D341Med (cell line): Measurements from ENCODE around the gene RFT1.
"Not testable (repeated sequence)": the region's sequence is repeated elsewhere in the genome, so short reads cannot be mapped to it uniquely, and the experiment has no call there.

Experiments
- DNase-seq: peaks from one replicate; pipeline ENCODE4 v3.0.0; 2012; ENCODE audit warnings: low spot score

Gene RFT1

DNA sequence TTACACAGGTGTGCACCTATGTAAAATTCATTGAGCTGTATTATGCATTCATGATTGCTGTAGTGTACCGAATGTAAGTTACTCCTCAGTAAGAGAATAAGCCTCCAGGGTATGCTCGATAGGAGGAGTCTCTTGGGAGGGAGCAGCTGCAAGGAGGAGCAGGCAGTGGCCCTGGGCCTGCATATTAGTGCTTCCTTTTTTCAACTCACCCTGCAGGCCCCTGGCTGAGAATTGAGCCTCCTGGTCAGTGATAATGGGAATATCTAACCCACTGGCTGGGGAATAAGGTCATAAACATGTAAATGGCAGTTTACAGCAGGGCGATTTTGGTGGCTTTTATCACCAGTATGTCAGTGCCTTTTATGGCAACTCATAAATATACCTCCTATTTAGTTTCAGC lies 62.7 kb downstream of the RFT1 start:
- no peak for DNase-seq

GRCh38 chr3:53065841-53066480 lies 64.3 kb downstream of the RFT1 start:
- peak; percentile 25 for DNase-seq

- DNase-seq = no peak
Measured at GRCh38 chr3:53062905-53063304, 67.3 kb downstream of the RFT1 start.

DNA sequence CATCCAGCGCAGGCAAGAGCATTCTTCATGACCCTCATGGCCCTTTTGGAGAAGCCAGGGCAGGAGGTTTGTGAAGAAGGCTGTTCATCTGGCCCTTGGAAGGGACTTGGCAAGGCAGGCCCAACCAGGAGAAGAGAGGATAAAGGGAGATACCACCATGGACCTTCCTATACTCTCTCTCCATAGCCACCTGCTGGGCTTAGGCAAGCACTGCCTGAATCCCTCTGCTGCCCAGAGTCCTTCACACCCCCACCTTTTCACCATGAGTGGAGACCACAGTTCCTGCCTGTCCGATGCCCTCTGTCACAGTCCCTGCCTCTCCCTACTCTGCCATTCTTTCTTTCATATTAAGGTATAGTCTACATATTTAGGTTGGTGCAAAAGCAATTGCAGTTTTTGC lies 73.8 kb downstream of the RFT1 start:
- DNase-seq = peak; percentile 61

DNA sequence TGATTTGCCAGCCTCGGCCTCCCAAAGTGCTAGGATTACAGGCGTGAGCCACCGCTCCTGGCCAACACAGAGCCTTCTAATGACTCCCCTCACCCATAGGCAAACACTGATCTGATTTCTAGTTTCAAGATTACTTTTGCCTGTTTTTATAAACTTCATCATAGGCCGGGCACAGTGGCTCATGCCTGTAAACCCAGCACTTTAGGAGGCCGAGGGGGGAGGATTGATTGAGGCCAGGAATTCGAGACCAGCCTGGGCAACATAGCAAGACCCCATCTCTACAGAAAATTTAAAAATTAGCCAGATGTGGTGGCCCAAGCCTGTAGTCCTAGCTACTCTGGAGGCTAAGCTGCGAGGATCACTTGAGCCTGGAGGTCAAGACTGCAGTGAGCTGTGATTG lies 76.0 kb downstream of the RFT1 start:
- DNase-seq = not testable (repeated sequence)

GRCh38 chr3:53051929-53052328 lies 78.3 kb downstream of the RFT1 start:
- no peak for DNase-seq

DNA sequence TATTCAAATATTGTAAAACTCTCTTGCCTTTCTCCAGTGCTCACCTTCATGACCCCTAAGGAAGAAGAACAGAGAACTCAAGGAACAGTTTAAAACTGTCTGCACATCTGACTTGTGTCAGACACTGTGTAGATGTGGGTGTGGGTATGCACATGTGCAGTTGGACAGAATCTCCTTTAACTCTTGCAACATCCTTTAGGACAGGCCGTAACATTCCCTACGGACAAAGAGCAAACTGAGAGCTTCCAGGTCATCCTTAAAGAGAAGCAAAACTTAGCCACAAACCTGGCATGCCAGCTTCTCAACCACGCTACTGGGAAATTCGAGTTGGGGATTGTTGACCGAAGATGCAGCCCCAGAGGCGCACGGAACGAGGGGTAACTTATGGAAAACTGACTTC lies 80.2 kb downstream of the RFT1 start:
- no peak for DNase-seq

GRCh38 chr3:53046171-53047170 lies 83.8 kb downstream of the RFT1 start:
- peak; percentile 81 for DNase-seq

- peak; percentile 97 for DNase-seq
Measured at GRCh38 chr3:53045518-53046170, 84.6 kb downstream of the RFT1 start, which contains the start of gene SFMBT1. Gene SFMBT1, minus strand, starts transcription at chr3:53046073. Its CDS starts 76,945 bp downstream, at chr3:52969128.

DNA sequence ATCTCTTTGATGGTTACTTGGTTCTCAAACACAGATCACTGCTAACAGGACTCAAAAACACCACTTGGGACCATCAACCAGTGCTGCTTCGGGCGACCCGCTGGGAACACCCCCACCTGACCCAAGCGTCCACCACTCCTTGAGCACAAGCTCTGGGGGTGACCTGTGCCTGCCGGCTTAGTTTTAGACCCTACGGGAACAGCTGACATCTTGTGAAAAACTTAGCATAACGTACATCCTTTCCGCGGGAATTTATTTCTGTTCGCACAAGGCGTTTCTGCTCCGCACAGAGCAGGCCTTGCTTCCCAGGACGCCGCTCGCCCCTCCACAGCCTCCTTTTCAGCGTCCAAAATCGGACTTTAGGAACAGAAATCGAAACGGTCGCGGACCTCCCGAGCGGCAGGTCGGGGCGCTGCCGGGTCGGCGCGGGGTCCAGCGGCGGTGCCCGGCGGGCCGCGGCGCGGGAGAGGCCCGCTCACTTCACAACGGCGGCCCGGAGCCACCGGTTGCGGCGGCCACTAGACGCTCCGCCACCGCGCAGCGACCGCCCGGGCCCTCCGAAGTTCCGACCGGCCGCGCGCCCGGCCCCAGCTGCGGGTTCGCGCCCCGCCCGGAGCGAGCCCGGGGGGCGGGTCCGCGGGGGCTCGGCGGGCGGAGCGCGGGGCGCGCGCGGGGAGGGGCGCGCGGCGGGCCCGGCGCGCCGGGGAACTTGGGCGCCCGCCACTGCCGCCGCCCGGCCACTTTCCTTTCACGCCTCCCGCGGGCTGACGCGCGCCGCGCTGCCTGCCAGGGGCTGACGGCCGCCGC lies 85.3 kb downstream of the RFT1 start:
- peak; percentile 94 for DNase-seq

DNA sequence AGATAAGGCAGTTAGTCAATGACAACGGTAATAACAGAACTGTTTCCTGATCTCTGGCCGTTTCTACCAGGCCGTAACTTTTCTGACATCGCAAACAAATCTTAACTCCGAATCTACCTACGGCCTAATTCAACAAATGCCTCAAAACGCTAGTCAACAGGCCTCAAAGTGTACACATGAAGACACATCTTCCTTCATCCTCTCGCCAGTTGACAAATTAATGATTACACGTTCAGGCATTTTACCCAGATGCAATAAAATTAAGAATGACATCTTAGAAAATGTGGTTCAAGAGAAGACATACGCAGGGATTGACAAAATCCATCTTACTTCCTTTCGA lies 85.9 kb downstream of the RFT1 start:
- DNase-seq = no peak

DNA sequence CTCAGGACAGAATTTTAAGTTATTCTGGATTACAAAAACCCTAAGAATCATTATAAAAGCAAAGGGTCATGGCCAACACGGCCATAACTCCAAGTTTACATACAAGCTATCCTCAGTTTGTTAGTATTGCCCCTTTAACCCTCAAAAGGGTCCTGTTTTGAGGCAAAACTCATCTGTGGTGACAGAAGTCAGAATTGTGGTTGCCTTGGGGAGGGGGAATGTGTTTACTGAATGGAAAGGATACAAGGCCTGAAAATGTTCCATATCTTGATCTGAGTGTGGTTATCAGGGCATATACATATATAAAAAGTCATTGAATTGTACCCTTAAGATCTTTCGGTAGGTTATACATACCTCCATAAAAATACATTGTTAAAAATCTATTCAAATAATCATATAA lies 86.5 kb downstream of the RFT1 start:
- DNase-seq = no peak

- no peak for DNase-seq
Measured at GRCh38 chr3:53042651-53043050, 87.6 kb downstream of the RFT1 start.

GRCh38 chr3:53040351-53040820 lies 89.8 kb downstream of the RFT1 start:
- DNase-seq = no peak

- no peak for DNase-seq
Measured at GRCh38 chr3:53039376-53039752, 90.9 kb downstream of the RFT1 start.

GRCh38 chr3:53038679-53039375 lies 91.4 kb downstream of the RFT1 start:
- no peak for DNase-seq
